Thyroid gland (tissue), 4 donors: ENCODE measurements around the gene ADAMTS4.

ENCODE experiments used
- POLR2A ChIP-seq, 2 donors: fragments of 450-650 bp; IDR thresholded peaks; one replicate each; pipeline ENCODE4 v1.6.1; 2017; ENCODE audit warnings: antibody characterized with exemption in 2 of 2, mild to moderate bottlenecking in 2 of 2, moderate library complexity in 1 of 2
- TF ChIP-seq, protein P1 (sequence below), 6 experiments: fragments of 200-600 bp in 3 of 6; fragments of 450-650 bp in 3 of 6; sonication (generic) in 3 of 6; IDR thresholded peaks; one replicate each; pipeline ENCODE4 v1.5.1; 2016 to 2019; ENCODE audit warnings: antibody characterized with exemption in 6 of 6, mild to moderate bottlenecking in 2 of 6, inconsistent platforms in 1 of 6, moderate library complexity in 1 of 6

DNA sequence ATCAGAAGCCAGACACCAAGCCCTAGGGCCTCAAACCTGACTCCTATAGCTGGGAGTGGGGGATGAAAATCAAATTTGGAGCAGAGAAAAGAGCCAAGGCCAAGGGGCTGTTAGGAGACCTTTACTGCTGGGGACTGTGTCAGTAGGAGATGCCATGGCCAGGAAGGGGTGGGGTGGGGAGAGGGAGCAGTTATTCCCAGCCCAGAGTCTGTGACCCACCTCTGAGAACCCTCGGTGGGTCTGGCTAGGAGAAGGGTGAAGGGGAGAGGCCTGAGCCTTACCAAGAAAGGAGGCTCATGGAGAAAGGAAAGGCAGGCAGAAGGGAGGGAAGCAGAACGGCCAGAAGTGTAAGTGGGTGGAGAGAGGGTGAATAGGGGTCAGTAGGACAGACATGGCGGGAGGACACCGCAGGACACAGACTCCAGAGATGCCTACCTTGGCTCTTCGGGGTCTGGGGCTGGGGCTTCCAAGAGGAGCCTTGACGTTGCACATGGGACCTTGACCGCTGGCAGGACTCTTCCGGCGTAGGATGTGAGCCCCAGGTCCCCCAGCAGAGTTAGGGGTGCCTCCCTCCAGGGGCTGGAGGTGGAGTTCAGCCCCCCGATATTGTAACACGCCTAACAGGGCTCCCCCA lies 1.2 kb downstream of the ADAMTS4 start:
- no peak for TF ChIP-seq POLR2A (IDR thresholded peaks at IDR 0.05)
- TF ChIP-seq, protein P1, sequence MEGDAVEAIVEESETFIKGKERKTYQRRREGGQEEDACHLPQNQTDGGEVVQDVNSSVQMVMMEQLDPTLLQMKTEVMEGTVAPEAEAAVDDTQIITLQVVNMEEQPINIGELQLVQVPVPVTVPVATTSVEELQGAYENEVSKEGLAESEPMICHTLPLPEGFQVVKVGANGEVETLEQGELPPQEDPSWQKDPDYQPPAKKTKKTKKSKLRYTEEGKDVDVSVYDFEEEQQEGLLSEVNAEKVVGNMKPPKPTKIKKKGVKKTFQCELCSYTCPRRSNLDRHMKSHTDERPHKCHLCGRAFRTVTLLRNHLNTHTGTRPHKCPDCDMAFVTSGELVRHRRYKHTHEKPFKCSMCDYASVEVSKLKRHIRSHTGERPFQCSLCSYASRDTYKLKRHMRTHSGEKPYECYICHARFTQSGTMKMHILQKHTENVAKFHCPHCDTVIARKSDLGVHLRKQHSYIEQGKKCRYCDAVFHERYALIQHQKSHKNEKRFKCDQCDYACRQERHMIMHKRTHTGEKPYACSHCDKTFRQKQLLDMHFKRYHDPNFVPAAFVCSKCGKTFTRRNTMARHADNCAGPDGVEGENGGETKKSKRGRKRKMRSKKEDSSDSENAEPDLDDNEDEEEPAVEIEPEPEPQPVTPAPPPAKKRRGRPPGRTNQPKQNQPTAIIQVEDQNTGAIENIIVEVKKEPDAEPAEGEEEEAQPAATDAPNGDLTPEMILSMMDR (IDR thresholded peaks at IDR 0.05), result no peak
